GM19463 (cell line): ENCODE results near the gene TRAF1.
A peak's percentile ranks its signal among the peaks of the same experiment; 100 is the strongest.

ENCODE experiments used
- ATAC-seq: cut with Tn5 transposase; IDR thresholded peaks from one replicate; pipeline ENCODE4 v1.9.1; 2021; ENCODE audit warnings: mild to moderate bottlenecking, moderate library complexity; ENCODE audit not compliant: unreplicated experiment

The TRAF1 gene

DNA sequence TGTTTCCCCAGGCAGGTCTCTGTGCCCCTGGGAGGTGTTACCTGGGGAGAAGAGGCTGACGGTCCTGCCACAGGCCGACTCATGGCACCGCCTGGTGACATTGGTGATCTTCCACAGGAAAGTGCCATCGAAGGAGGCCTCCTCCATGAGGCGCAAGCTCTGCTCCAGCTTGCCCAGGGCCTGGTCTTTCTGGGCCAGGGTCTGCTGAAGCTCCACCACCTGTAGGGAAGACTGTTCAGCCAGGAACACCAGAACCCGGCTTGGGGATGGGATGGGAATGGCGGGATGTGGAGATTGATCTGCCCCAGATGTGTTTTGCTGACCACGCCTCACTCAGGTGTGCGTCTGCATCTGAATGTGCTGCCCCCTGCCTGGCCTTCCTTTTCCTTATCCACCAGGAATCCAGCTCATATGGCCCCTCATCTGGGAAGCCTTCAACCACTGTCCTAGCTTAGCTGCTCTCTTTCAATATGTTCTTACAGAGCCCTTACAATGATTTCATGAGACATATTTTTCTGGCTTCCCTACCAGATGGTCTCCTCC, 15.2 kb downstream of the TRAF1 start:
- no peak for ATAC-seq

- no peak for ATAC-seq
Observed at GRCh38 chr9:120910643-120911042, 16.0 kb downstream of the TRAF1 start.

DNA sequence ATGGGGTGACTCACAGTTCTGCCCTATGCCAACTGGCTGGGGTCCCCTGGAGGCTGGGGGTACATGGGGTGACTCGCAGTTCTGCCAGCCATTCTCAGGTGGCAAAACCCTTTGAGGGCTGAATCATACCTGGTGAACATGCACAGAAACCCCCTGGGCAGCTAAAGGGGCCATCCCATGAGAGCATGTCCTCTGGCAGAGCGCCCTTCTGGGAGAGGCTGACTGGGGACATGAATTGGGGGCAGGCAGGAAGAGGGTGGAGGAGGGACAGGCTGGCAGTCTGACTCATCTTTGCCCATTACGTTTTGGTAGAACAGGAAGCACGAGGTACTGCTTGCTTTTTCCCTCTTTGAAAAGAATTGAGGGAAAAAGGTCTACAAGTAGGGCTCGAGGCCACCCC, 16.7 kb downstream of the TRAF1 start:
- ATAC-seq = no peak

DNA sequence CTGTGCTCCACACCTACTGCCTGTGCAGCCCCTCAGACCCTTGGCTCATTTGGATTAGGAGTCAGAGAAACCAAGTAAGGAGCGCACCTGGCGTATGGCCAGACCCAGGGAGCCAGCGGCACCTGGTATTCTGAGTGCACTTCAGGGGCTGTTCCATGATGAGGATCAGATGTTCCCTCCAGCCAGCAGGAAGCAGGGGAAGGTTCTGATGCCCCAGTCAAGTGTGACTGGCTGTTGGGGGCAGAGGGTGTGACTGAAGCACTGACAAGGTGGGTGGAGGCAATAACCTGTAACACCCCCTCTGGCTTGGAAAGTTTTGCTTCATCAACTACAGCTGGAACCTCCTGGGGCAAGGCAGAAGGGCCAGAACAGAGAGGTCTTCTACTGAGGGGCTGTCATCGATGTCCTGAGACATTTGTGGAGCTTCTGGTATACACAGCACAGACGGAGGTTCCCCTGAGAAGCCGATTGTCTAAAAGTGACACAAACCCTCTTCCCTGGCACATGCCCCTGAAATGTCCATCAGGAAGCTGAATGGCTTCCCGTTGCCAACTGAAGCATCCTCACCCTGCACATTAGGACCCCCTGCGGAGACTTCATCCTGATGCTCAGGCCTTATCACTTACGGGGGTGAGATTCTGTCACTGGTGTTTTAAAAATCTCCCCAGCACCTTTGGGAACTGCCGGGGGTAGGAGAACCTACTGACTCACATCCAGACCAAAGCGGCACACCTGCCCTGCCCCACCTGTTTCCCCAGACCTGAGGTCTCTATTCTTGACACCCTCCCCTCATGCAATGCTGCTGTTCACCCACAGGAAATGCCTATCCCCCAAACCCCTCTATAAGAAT, 21.1 kb downstream of the TRAF1 start:
- no peak for ATAC-seq

DNA sequence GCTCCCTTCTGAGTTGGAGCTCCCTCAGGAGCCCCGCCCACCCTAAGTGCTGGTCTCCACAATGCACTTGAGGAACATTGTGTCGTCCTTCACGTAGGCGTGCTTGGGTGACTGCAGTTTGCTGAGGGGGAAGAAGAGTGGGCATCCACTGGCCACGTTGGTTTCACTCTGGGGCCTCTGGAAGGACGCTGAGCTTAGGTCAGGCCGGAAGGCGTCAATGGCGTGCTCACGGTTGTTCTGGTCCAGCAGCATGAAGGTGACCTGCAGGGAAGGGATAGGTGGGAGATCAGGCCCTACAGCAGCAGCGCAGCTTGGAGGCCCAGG, 21.7 kb downstream of the TRAF1 start:
- ATAC-seq = no peak

- no peak for ATAC-seq
Observed at GRCh38 chr9:120904061-120904977, 22.3 kb downstream of the TRAF1 start.

DNA sequence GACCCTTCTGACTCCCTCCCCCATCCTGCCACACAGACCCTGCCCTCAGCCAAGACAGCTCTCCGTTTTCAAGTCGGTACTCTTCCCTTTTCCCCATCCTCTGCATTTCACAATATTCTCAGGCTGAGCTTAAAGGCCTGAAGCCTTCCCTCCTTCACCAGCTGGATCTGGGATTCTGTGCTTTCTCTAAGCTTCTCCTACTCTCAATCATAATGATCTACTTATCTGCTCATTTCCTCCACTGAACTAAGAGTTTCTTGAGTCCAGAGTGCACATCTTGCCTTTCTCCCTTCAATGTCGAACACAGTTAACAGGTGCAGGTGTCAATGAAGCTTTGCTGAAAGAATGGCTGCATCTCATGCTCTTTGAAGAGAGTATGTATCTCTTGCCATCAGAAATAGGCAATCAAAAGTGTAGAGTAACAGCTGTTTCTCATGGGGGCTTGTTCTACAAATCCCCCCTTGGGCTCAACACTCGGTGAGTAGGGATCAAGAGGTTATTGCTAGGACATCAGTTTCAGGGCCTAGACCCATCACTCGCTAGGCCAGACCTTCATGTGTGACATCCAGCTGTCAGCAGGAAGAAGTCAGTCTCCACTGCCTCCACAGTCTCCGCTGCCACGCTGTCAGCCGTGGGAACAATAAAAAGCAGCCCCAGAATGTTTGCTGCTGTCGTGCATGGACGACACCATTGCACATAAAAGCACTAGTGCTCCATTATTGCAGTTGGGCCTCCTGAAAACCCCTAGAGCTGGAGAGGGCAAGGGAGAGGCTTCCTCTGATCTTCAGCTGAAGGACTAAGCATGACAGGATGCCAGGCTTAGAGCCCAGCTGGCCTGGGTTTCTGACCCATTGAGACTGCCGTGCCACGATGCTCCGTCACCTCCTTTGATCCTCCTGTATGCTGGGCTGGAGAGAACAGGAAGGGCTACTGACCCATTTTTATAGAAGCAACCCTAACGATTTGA, 23.7 kb downstream of the TRAF1 start:
- ATAC-seq = no peak

DNA sequence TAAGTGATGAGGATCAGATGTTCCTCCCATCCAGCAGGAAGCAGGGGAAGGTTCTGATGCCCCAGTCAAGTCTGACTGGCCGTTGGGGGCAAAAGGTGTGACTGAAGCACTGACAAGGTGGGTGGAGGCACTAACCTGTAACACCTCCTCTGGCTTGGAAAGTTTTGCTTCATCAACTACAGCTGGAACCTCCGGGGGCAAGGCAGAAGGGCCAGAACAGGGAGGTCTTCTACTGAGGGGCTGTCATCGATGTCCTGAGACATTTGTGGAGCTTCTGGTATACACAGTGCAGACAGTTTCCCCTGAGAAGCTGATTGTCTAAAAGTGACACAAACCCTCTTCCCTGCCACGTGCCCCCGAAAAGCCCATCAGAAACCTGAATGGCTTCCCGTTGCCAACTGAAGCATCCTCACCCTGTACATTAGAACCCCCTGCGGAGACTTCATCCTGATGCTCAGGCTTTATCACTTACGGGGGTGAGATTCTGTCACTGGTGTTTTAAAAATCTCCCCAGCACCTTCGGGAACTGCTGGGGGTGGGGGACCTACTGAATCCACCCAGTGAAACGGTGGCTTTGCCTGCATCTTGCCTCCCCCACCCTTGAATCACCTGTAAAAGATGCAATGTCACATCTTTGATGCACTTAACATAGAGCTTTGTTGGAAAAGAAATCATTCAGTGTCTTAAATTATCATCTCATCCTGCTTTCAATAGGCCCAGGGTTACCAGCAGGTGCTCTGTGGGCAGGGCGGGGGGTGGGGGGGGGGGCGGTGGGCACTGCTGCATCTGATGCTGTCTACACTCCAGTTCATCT, 24.6 kb downstream of the TRAF1 start:
- no peak for ATAC-seq

DNA sequence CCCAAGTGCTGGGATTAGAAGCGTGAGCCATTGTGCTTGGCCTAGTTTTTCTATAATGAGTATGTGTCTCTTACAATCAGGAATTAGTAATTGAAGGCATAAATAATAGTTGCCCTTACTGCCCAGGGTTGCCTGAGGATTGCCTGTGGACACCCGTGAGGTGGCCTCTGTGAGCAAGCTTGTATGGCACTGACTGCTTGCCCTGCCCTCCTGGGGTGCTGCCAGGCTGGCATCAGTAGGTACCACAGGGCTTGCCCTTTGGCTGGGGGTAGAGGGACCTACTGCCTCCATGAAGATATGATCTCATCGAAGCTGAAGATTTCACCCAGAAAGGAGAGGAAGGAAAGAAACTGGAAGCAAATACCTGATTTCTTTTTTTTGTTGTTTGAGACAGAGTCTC, 25.8 kb downstream of the TRAF1 start:
- ATAC-seq = no peak

- ATAC-seq = no peak
Observed at GRCh38 chr9:120899490-120900068, 27.0 kb downstream of the TRAF1 start.

DNA sequence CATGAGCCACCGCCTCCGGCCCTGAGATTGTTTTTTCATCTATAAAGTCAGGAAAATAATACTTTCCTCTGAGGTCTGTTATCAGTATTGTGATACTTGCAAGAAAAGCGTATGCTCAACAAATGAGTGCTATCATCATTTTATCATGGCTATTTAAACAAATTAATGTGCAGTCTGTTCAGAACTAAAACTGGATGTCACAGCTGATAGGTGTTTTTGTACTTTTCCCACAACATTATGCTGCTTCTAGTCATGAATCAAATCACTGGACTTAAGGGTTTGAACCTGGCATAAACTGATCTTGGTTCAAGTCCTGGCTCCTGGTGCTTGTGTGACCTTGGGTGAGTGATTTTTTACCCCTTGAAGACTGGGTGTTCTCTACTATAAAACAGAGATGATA, 28.2 kb downstream of the TRAF1 start:
- ATAC-seq = no peak

DNA sequence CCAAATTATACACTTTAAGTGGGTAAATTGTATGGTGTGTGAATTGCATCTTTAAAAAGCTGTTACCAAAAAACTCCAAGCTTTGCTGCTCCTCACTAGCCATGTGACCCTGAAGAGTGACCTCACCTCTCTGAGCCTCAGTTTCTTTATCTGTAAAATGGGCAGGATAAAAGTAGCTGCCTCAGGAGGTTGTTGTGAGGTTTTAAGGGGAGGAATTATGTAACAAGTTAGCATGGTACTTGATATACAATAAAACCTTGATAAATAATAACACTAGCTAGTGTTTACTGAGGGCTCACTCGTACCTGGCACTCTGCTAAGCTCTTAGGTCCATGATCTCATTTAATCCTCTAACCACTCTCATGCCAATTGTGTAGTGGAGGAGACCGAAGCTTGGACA, 30.6 kb downstream of the TRAF1 start:
- no peak for ATAC-seq

DNA sequence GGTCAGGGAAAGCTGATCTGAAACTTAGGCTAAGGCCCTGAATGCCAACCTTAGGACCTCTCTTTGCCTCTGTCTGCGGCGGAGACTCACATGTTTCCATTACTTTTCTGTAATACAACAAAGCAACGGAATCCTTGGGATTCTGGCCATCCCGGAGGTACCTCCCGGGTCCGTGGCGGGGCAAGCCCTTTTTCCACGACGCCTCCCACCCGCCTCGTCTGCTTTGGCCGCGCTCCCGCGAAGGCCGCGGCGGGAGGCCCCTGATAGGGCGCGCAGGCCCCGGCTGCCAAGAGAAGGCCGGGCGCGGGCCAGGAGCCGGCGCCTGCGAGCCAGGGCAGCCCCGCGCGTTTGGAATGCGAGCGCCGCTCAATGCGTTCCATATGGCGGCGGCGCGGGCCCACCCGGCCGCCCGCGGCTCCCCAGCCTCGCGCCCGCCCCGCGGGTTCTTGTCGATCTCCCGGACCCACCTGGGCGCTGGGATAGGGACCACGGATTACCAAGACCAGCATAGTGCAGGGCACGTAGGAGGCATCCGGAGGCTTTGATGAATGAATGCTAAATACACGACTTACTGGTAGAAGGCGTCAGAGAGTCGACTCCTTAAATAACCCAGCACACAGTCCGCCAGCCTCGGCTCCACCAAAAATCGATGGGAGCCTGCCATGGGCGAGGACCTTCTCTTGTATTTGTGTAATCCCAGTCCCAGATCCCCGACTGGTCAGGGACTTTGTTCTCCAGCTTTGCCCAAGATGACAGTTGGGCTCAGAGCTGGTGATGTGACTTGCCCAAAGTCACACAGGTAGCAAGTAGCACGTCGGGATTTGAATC, 32.1 kb downstream of the TRAF1 start:
- ATAC-seq = no peak

DNA sequence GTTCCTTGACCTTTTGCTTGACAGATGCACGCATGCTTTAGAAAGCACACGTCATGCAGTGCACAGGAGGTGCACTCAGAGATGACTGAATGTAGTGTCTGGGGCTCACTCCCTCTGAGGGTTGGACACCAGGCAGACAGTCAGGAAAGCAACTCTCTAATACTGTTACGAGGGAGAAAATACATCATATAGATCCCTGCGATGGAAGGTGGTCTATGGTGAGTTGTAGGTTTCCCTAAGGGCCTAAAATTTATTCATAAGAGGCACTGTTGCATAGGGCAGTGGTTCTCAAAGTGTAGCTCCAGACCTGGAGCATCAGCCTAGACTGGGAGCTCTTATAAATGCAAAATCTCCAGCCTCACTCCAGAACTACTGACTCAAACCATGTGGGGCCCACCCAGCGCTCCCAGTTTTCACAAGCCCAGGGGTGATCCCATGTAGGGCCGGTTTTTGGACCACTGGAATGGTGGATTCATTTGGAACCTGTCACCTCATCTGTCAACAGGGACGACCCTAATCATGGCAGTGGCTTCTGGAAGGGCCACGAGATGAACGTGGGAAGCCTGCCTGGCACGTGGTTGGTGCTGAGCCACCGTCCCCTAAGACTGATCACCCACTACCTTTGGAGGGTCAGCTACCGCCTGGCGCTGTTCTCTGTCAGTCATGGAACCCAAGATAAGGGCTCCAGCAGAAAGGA, 32.8 kb downstream of the TRAF1 start:
- no peak for ATAC-seq

GRCh38 chr9:120892748-120893610, 33.6 kb downstream of the TRAF1 start:
- peak; percentile 55 for ATAC-seq

DNA sequence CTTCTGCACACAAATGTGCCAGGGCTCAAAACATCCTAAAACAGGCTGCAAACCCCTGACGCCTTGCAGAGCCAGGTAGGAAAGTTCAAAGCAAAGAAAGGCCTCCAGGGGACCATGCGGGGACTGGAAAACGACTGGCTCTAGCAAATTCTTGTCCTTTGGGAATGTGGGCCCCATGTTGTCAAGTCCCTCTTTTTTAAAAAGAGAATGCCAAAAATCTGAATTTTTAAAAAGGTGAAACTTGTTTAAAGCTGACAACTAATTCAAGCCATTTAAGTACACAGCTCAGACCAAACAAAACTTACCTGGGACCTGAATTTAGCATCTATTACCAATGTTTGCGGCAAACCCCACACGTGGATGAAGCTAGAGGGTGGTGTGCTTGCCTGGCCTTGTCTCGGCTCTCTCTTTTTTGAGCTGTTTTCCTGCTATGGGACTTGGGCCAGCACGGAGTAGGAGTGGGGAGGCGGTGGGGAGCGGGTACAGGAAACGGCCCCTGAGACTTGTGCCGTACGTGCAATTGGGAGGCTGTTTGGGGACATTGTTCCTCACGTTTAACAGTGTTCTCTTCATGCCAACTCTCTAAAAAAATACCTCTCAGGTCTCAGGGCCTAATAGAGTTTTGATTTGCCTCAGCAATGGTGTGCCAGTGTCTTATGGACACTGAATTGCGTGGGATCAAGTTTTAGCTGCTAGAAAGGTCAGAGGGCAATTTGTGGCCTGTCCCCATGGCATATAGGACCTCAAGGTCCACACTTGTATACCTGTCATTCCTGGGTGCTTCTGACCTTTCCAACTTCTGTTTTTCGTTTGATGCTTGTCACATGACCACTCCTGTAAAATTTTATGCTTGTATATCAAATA, 34.5 kb downstream of the TRAF1 start:
- ATAC-seq = peak; percentile 44
